HuH-7 (cell line): ENCODE data around the gene BLTP3B.

Experiments used
- DNase-seq: peaks from one replicate; pipeline ENCODE4 v3.0.0; 2011; ENCODE audit warnings: low spot score

BLTP3B gene

DNA sequence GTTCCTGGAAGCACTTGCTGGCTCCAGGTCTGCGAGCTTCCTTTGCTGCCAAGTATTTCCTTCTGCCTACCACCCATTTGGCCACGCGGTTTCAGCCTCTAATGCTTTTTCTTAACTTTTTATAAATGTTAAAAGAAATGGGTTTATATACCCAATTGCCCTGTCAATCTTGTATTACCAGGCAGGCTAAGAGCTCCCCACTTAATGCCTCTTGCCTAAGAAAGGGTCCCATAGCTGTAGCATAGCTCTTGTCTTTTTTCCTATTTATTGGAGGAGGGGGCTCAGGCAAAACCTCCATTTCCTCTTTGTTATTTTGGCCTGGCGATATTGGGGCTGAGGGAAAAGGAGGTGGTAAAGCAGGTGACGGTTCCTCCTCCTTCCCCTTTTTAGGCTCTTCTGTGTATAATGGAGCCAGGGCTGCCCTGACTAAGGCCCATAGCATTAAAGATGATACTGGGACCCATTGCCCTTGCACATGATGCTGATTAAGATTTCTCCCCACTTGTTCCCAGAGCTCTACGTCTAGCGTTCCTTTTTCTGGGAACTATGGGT, 21.6 kb upstream of the BLTP3B start:
- DNase-seq, result no peak

DNA sequence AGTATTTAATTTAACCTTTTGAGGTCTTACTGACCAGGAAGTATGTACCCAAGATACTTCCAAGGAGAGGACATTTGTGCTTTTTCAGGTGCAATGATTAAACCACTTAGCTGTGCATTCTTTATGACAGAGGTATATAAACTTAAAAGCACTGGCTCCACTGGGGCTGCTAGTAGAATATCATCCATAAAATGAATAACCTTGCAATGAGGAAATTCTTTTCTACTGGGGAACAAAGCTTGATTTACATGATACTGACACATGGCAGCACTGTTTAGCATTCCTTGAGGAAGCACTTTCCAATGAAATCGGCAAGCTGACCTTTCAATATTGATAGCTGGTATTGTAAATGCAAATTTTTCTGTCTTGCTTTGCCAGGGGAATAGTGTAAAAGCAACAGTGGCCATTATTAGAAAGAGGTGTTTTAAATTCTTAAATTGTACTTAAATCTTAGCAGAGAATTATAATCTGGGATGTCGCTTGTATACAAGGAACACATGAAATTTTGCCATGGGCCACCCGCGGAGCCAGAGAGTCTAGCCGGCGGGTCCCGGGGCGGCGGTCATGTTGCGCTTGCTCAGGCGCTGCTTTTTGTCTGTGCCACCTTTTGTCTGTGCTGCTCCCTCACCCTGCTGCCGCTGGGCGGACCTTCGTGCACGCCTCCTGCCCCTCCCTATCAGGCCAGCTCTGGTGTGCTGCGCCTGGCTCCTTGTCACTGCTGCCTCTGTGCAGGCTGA, 20.9 kb upstream of the BLTP3B start:
- no peak for DNase-seq

DNA sequence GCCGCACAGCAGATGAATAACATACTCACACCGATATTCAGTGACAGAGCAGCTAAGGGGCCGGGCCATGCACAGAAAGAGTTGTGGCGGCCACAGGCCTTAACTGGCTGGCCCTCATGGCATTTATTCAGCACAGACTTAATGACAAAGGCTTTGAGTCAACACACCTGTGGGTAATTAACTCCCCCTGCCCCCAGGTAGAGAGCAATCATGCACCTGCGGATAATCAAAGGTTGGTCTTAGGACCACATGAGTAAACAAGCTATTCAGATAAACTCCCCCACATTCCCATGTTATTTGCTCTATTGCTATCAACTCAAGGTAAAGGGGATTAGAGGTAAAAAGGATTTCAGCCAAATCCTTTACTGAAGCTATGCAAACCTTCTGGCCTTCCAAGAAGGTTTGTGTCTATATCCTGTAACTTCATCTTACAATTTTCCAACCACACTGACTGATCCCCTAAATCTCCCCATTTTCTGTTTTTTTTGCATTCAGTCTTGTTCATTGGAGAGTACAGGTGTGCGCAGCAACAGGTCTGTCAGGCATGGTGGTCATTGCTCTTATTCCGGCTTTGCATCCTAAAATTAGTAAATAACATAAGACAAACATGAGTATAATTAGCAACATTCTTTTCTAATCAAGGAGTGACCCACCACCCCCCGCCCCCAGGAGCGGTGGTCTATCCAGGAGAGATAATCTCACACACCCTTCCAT, 16.9 kb upstream of the BLTP3B start:
- no peak for DNase-seq

DNA sequence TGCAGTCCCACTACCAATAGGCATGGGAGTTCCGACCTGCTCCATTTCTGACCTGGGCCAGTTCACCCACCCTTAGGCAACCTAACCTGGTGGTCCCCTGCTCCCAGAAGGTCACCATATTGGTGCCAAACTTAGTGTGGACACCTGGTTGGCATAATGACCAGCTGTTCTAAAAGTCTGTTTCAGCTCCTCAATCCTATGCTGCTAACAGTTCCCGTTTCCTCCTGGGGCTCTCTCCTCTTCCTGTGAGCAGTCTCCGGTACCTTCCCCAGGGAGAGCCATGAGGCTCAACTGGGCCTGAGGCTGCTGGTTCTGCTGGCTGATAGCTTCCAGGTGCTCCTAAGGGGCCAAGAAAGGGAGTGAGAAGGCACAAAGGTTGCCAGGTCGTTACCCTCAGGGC, 15.9 kb upstream of the BLTP3B start:
- DNase-seq, result no peak

DNA sequence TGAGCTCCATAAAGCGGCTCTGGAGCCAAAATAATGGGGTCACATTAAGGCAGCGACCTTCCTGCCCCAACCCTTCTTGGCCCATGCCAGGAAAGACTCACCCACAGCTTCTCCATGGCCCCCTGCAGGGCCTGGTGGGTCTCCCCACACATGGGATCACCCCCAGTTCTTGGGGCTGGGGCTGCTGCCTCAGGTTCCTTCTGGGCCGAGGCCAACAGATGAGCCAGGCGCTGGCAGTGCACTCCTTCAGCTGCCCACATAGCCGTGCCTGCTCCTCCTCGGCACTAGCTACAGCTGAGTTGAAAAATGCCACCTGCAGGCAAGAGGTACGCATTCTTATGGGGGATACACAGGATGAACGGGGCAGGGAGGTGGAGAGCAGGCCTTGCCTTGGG, 14.8 kb upstream of the BLTP3B start:
- DNase-seq, result no peak

DNA sequence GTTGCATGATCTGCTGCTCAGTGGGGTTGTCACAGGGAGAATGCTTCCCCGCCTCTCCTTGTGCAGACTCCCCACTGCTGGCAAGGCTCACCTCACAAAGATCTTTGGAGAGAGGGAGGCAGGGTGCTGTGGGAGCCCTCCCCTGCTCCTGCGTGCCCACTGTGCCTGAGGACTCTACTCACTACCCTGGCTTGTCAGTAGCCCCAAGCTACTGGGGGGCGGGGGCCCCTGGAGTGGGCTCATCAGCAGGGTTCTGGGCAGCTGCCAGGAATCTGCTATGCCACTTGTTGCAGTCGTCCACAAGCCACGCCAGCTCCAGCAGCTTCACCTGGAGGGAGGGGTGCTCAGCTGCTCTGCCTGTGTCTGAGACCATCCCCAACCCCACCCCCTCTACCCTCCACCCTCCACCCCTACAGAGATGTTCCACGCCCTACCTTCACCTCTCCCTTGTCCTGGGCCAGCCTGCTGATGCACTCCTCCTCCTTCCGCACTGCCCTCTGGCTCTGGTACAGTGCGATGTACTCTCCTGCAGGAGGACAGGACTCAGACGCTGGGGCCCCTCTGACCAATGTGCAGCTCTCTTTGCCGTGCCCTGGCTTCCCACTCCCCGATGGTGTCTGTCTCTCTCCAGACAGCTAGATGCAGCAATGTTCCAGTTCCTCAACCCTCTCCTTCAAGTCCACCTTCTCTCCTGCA, 14.2 kb upstream of the BLTP3B start:
- no peak for DNase-seq

DNA sequence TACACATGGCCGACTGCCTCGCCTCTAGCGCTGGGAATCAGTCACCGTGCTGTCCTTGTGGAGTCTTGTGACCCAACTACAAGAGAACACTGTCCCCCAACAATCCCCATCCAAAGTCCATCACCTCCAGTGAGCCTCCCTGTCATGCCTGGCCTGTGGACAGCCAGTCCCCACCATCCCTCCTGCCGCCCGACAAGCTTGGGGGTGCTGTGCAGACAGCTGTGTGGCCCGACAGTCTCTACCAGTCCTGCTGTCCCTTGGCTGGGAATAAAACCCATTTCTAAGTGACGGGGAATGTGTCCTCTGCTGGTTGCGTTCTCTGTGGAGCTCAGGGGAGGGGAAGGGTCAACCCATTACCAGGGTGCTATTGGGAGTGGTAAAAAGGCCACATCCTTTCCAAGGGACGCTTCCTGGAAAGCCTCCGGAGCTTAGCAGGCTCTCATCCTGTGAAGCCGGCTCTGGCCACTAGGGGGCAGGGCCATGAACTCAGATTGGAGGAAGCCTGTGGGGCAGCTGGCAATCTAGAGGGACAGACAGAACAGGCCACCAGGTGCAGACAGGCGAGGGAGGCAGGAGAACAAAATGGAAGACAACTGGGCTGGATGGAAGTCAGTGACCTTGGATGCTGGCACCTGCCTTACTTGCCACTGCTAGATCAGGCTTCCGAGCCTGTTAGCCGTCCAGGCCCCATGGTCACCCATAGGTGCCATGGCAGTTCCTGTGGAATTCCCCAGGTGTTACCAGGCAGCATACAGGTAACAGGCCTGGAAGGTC, 12.0 kb upstream of the BLTP3B start:
- peak; percentile 76 for DNase-seq

DNA sequence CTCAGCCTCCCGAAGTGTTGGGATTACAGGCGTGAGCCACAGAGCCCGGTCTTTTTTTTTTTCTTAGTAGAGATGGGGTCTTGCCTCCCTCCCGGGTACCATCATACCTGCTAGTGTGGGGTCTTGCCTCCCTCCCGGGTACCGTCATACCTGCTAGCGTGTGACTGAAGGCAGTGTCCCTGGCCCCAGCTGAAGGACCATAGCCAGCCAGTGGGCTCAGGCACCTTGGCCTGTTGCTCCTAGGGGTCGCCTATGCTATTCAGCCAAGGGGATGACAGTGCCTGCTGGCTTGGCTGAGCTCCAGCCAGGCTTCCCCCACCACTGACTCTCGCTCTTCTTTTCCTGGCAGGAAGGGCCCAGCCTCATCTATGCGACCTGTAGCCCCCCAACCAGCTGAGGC, 10.5 kb upstream of the BLTP3B start:
- no peak for DNase-seq

DNA sequence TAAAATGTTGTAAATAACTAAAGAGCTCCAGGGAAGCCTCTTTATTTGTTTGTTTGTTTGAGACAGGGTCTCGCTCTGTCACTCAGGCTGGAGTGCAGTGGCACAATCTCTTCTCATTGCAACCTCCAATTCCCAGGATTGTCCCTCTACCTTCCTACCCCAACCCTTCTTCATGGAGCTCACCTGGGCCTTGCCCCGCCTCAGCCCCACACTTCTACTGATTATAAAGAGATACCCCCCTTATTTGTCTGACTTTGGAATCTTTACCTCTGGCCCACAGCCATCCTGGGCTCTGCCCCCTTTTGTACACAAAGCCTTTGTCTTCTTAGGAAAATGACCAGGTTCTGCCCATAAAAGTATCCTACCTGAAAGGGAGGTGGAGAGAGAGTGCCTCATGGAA, 9.1 kb upstream of the BLTP3B start:
- DNase-seq, result no peak

DNA sequence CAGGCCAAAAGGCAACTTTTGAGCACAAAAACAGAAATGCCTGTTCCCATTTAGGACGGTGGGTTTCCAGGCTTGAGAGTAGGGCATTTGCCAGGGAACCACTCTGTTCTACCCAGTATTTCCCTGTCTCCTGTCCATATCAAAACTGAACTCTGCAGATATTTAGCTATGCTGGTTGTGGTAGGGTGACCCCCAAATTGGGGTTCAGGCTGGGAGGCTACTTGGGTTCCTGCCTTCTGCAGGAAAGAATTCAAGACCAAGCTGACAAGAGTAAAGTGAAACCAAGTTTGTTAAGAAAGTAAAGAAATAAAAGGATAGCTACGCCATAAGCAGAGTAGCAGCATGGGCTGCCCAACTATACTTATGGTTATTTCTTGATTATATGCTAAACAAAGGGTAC, 3.6 kb upstream of the BLTP3B start:
- DNase-seq, result no peak

DNA sequence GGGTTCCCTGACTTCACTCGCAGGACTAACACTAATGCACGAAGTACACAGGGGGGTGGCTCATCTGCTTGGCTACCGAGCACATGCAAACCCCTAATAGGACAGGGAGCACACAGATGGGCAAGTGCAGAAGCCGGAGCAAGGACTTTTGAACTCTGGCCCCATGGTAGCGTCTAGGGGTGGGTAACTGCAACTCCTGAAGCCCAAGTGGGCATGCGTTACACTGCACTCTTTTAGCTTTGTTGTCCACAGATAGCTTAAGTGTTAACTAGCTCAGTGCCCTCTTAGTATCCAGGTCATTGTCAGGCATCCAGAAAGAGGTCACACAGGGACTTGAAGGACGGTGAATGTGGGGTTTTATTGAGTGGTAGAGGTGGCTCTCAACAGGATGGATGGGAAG, 3.0 kb upstream of the BLTP3B start:
- DNase-seq, result no peak

DNA sequence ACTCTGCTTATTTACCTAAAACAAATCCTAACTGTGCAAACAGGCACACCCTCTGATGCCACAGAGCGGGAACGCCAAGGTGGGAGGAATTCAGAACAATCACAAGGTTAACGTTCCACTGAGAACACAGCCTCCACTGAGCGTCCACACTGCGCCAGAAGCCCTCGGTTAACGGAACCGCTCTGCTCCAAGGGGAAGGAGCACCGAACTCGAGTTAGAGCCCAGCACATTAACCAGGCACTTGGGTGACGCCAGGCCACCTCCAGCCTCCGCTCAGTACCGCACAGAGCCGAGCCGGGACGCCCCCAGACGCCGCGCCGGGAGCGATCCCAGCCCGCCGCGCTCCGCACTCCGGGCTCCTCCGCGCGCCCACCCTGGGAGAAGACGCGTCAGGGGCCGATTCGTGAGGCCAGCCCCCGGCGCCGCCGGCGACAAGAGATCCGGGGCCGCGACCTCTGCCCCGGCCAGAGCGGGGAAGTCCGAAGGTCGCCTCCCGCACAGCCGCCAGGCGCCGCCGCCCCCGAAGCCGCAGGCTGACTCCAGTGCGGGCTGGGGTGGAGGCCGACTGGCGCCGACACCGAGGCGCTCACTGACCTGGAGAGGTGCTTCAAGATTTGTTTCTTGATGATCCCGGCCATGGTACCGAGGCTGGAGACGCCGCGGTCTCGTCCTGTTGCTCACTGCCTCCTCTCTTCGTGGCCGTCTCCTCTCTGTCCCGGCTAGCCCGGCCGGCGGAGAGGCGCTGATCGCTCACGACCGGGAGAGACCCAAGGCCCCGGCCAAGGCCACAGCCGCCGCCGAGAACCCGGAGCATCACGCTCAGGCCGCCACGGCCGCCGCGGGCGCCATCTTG, 450 bp downstream of the BLTP3B start:
- DNase-seq, result peak; percentile 44

DNA sequence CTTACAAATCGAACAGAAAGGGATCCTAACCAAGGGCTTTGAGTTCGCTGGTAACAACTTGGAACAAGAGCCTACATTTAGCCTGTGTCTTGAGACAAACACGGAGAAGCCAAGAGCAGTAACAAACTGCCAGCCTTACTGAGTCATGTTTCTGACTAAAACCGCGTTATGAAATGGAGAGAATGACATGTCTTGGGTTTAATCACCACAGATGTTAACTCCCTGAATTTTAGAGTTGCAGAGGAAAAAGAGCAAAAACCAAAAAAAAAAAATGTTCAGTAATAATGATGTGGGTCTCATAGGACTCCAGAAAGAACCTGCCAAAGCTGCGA, 1.0 kb downstream of the BLTP3B start:
- no peak for DNase-seq

DNA sequence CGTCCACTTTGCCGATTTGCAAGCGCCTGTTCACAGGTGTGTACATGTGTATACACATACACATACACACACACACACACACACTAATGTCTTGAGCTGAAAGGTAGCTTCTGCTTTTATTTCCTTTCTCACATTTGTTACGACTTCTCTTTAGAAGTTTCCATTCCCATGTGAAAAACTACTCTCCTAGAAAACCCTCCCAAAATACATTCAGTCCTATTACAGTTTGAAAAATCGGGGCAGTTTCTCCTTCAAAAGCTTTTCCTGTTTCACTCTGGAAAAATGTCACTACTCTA, 3.9 kb downstream of the BLTP3B start:
- DNase-seq, result no peak

DNA sequence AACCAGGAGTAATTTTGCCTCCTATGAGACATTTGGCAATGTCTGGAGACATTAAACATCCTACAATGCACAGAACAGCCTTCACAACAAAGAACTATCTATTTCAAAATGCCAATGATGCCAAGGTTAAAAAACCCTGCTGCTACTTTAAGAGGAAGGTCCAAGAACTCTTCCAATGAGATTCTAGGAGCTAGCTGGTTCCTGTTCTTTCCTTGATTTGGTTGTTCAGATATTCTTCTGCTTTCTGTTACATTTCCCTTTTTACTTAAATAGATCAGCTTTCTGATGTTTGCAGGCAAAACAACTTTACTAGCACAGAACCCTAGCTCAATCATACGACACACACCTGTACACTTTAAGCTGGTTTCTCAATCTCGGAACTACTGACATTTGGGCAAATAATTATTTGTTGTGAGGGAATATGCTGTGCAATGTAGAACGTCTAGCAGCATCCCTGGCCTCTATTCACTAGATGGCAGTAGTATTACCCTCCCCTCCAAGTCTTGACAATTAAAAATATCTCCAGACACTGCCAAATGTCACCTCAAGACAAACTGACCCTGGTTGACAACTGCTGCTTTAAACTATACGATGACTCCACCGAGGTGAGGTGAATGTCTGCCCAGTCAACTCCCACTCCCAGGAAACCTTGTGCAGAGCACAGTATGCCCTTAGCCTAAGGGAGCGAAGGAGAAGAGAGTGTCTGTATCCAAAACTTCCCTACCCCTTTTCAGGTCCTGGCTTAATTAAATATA, 4.4 kb downstream of the BLTP3B start:
- no peak for DNase-seq

DNA sequence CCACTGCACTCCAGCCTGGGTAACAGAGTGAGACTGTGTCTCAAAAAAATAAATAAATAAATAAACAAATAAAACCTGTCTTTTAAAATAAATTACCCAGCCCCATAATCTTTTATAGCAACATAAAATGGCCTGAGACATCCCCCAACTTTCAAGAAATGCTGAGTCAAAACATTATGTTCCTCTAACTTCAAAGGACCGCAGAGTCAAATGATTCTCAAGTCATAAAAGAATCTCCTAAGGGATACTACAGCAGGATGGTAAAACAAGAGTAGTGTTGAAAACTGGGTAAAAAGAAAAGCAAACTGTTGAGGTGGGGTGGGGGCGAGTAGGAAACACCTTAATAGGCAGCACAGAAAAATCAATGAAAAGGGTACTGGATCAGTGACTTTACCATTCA, 9.5 kb downstream of the BLTP3B start:
- DNase-seq, result no peak

DNA sequence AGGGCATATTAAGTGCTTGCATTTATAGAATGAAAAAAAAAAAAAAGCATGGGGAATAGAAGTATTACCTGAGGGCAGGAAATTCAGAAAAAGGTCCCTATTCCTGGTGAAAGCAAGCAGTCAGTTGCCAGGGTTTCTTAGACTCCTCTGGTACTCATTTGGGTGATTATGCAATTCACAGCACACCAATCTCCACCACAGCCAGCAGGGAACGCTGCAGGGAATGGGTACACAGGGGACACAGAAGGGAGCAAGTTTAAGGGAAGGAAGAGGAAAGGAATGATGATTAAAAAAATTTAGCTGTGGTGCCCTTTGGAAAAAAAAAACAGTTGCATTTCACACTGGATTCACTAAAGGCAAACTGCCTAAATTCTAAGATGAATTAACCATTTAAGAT, 14.2 kb downstream of the BLTP3B start:
- DNase-seq, result peak; percentile 51

DNA sequence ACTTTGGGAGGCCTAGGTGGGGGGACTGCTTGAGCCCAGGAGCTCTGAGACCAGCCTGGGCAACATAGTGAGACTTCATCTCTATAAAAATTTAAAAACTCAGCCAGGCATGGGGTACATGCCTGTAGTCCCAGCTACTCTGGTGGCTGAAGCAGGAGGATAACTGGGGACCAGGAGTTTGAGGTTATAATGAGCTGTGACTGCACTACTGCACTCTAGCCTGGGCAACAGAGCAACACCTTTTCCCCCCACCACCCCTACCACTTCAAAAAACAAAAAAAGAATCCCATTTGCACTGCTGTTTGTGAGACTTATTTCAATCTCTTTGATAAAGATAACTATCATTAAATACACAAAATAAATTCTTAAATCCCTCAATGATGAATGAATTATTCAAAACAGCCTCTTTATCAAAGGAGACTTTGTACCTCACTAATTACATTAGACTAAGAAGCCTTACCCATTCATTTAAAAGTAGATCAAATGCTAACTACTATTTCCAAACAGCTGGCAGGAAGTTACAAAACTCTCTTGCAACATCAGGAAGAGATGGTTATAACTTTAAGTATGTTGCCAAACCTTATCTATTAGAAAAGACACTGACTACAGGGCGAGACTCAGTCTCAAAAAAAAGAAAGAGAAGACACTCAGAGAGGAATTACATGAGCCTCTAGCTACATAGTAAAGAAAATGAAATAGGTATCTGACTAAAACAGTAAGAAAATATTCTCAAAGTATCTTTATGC, 14.7 kb downstream of the BLTP3B start:
- no peak for DNase-seq

DNA sequence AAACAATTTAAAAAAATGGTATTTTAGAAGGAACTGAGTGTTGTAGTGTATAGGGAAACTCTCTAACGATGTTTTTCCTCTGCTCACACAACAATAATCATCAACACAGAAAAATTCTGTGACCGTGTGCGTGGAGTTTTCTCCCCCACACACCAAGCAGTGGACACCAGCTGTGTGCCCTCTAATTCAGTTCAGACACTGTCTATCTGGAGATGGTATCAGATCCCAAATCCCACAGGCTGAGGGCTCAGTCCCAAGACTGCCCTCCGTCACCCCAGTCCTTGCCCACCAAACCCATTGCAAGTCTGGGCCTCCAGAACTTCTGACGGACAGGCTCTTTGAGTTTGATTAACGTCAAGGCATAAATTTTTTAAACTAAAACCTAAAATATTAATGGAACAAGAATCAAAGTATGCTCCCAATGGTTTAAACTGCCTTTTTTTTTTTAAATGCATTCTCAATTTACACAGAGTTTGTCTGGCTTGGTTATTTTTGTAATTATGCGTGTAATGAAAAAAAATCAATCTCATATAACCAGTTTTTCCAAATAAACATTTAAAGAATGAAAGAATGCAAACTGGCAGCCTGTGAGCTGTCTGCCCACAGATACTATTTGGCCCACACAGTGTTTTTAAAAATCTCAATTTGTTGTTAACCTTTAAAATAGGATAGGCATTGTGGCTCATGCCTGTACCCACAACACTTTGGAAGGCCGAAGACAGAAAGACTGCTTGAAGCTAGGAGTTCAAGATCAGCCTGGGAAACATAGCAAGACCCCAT, 19.2 kb downstream of the BLTP3B start:
- no peak for DNase-seq
